ENCODE measurements around the gene KCNK16. TPM values are rescaled to one million over a fixed set of nuclear protein-coding genes. Genes with fewer than 3 reads are reported as not detected.

KCNK16 gene
- total RNA-seq, 1 donor = not detected

GRCh38 chr6:39321761-39322160 is 741 bp downstream of the KCNK16 start:
- DNase-seq (ENCODE audit: low read depth) = no peak
- no peak overlapping the region for H3K4me3 ChIP-seq (ENCODE audit: low read depth, low read length)
- no peak for TF ChIP-seq CTCF (IDR thresholded peaks at IDR 0.05; ENCODE audit: insufficient read depth, low read length)

GRCh38 chr6:39320363-39320984 is 2.0 kb downstream of the KCNK16 start:
- DNase-seq (ENCODE audit: low read depth) = no peak
- no peak overlapping the region for H3K4me3 ChIP-seq (ENCODE audit: low read depth, low read length)
- no peak for TF ChIP-seq CTCF (IDR thresholded peaks at IDR 0.05; ENCODE audit: insufficient read depth, low read length)

GRCh38 chr6:39319621-39320362 is 2.7 kb downstream of the KCNK16 start:
- no peak overlapping the region for H3K4me3 ChIP-seq (ENCODE audit: low read depth, low read length)
- DNase-seq (ENCODE audit: low read depth) = no peak
- TF ChIP-seq CTCF (IDR thresholded peaks at IDR 0.05; ENCODE audit: insufficient read depth, low read length) = no peak

DNA sequence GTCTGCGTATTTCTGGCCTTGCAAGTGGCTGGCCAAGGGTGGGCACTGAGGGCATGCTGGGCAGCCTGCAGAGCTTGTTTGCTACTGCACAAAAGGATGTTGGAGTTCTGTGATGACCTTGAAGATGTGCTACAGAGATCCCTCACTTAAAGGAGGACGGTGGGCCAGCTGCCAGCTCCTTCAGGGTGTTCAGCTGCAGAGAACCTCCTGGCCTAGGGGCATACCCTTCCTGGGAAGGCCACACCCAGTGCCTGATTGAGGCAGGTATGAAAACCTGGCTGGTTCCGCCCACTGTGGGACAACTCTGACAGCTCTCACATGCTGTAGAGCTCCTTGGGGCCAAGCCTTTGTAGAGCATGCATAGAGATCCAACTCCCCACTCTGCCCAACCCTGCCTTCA is 5.2 kb downstream of the KCNK16 start:
- TF ChIP-seq CTCF (IDR thresholded peaks at IDR 0.05; ENCODE audit: insufficient read depth, low read length) = no peak

DNA sequence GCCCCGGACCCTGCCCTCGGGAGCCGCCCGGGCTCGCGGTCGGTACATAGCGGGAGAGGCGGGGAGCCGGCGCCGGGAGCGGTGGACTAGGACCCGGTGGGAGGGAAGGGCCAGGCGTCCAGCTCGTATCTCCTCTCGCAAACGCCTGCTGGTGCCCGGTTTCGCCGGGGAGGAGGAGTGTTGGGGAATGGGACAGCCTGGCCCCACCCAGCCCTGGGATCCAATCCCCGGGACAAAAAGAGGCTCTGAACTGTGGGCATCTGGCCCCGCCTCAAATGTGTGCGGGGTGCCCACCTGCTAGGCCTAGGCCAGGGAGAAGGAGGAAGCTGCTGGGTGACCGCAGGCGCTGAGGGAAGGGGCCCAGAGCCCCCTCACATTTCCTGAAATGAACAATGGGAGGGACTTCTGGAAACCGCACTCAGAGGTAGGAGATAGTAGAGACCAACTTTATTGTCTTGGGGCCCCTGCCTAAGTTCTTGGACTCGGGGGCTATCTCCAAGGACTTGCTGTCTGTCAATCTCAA is 8.2 kb downstream of the KCNK16 start, which contains the start of gene KCNK17:
KCNK17 (minus strand) TSS at position 147 of the 523 bp plus-strand sequence; CDS start at position 48, 99 bp downstream.
- no peak for DNase-seq (ENCODE audit: low read depth)
- no peak for TF ChIP-seq CTCF (IDR thresholded peaks at IDR 0.05; ENCODE audit: insufficient read depth, low read length)
- H3K4me3 ChIP-seq (ENCODE audit: low read depth, low read length) = no peak within 1 kb of the TSS

More for the DNA sequence above, 5.2 kb downstream of the KCNK16 start:
- no peak overlapping the region for H3K4me3 ChIP-seq (ENCODE audit: low read depth, low read length)
- no peak for DNase-seq (ENCODE audit: low read depth)

- DNase-seq (ENCODE audit: low read depth) = no peak
- TF ChIP-seq CTCF (IDR thresholded peaks at IDR 0.05; ENCODE audit: insufficient read depth, low read length) = no peak
- H3K4me3 ChIP-seq (ENCODE audit: low read depth, low read length) = no peak overlapping the region
Observed at GRCh38 chr6:39313526-39314272, 8.8 kb downstream of the KCNK16 start.

Measured in fibroblast of the aortic adventitia (primary cell).